Transverse colon (tissue), 4 donors: ENCODE data around the gene LRRC45. TPM values are rescaled to one million over a fixed set of nuclear protein-coding genes. Genes with fewer than 3 reads are reported as not detected.
A peak's percentile ranks its signal among the peaks of the same experiment; 100 is the strongest.

ENCODE experiments used
- DNase-seq: peaks from one replicate; pipeline ENCODE4 v3.0.0-alpha.2; 2019
- H3K27ac ChIP-seq, 4 donors: fragments of 200-600 bp; sonication (generic); 2 replicates each; pipeline ENCODE4 v1.5.1; 2016 to 2018; ENCODE audit warnings: inconsistent platforms in 4 of 4
- H3K27me3 ChIP-seq: fragments of 200-600 bp; sonication (generic); 2 replicates; pipeline ENCODE4 v1.5.1; 2017; ENCODE audit warnings: inconsistent platforms
- H3K36me3 ChIP-seq, 4 donors: fragments of 200-600 bp; sonication (generic); 2 replicates each; pipeline ENCODE4 v1.5.1; 2017 to 2019; ENCODE audit warnings: inconsistent platforms in 4 of 4
- H3K4me1 ChIP-seq, 4 donors: fragments of 200-600 bp; sonication (generic); 2 replicates each; pipeline ENCODE4 v1.5.1; 2017 to 2020; ENCODE audit warnings: inconsistent platforms in 4 of 4
- H3K4me3 ChIP-seq, 4 donors: fragments of 200-600 bp; sonication (generic); 1 replicate in 1 of 4; 2 replicates in 3 of 4; pipeline versions ENCODE4 v1.5.1 to v1.6.1; 2017 to 2019; ENCODE audit warnings: inconsistent platforms in 4 of 4
- H3K9me3 ChIP-seq, 2 donors: fragments of 200-600 bp; sonication (generic); 2 replicates each; pipeline ENCODE4 v1.5.1; 2017 to 2019; ENCODE audit warnings: inconsistent platforms in 2 of 2
- EP300 ChIP-seq: sonication (generic); formaldehyde crosslinking; IDR thresholded peaks from one replicate; pipeline ENCODE4 v1.6.1; 2017; ENCODE audit warnings: antibody characterized with exemption, low read depth
- POLR2A ChIP-seq: fragments of 450-650 bp; IDR thresholded peaks from one replicate; pipeline ENCODE4 v1.6.1; 2016; ENCODE audit warnings: antibody characterized with exemption, mild to moderate bottlenecking, moderate library complexity
- POLR2AphosphoS5 ChIP-seq, 3 donors: sonication (generic); formaldehyde crosslinking; IDR thresholded peaks; one replicate each; pipeline ENCODE4 v1.6.1; 2016; ENCODE audit warnings: antibody characterized with exemption in 3 of 3
- WGBS, 2 donors: methylation state at CpG; one replicate each; pipeline ENCODE4 v1.1.5; 2018; ENCODE audit warnings: low coverage in 1 of 2; 5-methylcytosine and 5-hydroxymethylcytosine counted together
- in situ Hi-C, 4 donors: fragments of 200-750 bp; cut with MboI; loops; one replicate each; pipeline versions ENCODE4 v1.15.0 to v1.15.1; 2017; ENCODE audit warnings: low sequenced_read_pairs in 3 of 4, low pct_ligation_motif_present in 1 of 4, low pct_unique_long_range_greater_than_20kb in 1 of 4
- intact Hi-C: fragments of 100-400 bp; cut with DNase I; formaldehyde crosslinking; loops from one replicate; pipeline ENCODE4 v1.15.1; 2023; ENCODE audit warnings: low total_unique reads
- total RNA-seq, 4 donors: library from RNA; depleted of rRNA; stranded (reverse); fragments of >200 nt; gene quantifications; one replicate each; pipeline ENCODE4 v1.1.0, GENCODE V29; 2016
- TF ChIP-seq, protein P1 (sequence below), 5 experiments: fragments of 200-600 bp in 3 of 5; fragments of 450-650 bp in 2 of 5; sonication (generic) in 3 of 5; IDR thresholded peaks; 1 replicate in 2 of 5; 2 replicates in 3 of 5; pipeline ENCODE4 v1.5.1; 2016 to 2017; ENCODE audit warnings: antibody characterized with exemption in 5 of 5, inconsistent platforms in 3 of 5, mild to moderate bottlenecking in 2 of 5, moderate library complexity in 1 of 5

LRRC45 gene
- total RNA-seq, 4 donors from 2014 or later, result 12.7 to 40.6 (median 23.5) TPM

DNA sequence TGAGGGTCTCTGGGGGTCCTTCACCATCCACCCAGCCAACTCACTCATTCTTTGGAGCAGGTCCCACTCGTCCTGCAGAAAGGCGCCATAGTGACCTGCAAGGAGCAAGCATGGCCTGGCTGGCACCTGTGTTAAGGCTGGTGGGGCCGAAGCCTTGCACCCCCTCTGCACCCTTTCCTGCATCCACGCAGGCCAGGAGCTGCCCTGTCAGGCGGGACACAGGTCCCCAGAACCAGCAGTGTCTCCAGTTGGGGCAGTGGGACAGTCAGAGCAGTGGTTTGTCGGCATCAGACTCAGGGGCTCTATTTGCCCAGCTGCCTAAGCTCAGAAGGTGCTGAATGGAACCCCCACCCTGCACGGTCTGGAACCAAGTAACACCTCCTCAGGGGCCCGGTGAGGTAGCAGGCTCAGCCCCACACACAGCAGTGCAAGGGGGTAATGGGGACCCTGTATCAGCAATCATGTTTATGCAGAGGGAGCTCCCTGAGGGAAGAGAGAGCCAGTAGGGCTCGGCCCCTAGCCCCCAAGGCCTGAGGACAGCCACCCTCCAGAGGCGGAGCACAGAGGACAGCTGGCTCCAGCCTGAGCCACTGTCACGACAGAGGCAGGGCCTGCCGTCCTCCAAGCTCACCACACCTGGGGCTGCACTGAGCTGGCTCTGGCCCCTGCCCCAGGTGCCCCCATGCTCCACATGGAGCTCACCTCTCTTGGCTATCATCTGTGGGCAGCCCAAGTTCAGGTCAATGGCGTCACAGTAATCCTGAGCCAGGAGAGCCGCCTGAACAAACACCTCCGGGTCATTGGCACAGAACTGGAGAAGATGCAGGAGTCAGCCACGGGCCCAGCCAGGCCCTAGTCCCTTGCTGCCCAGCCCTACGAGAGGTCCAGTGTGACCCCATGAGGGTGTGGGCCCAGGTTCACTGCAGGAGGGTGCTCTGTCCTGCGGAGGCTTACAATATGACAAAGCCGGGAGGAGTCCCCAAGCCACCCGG is 40.6 kb downstream of the LRRC45 start:
- Histone ChIP-seq H3K36me3 (no peaks in the 10 kb centered on the region), H3K27me3 (no peaks in the 10 kb centered on the region), H3K4me1 (peaks cover 13 to 24% (median 23%) of the 10 kb centered on the region in 4 donors), H3K4me3 (peak overlapping the region in 1 of 4 donors; percentile 82), H3K27ac (peak overlapping the region in 3 of 4 donors; percentile 84 to 91 (median 90)), H3K9me3 (no peaks in the 10 kb centered on the region)
- intact Hi-C loops, result no loop called here
- DNase-seq, result no peak
- TF ChIP-seq EP300, result no peak
- TF ChIP-seq, protein P1, sequence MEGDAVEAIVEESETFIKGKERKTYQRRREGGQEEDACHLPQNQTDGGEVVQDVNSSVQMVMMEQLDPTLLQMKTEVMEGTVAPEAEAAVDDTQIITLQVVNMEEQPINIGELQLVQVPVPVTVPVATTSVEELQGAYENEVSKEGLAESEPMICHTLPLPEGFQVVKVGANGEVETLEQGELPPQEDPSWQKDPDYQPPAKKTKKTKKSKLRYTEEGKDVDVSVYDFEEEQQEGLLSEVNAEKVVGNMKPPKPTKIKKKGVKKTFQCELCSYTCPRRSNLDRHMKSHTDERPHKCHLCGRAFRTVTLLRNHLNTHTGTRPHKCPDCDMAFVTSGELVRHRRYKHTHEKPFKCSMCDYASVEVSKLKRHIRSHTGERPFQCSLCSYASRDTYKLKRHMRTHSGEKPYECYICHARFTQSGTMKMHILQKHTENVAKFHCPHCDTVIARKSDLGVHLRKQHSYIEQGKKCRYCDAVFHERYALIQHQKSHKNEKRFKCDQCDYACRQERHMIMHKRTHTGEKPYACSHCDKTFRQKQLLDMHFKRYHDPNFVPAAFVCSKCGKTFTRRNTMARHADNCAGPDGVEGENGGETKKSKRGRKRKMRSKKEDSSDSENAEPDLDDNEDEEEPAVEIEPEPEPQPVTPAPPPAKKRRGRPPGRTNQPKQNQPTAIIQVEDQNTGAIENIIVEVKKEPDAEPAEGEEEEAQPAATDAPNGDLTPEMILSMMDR (IDR thresholded peaks at IDR 0.05), result no peak
- TF ChIP-seq POLR2AphosphoS5 (IDR thresholded peaks at IDR 0.05), result no peak
- TF ChIP-seq POLR2A, result no peak
- in situ Hi-C loops, result no loop called here
- WGBS, 2 donors, result 78% methylated on average over 11 of the region's 20 CpGs; no CpG with 5 or more reads in 1 of the 2 donors

DNA sequence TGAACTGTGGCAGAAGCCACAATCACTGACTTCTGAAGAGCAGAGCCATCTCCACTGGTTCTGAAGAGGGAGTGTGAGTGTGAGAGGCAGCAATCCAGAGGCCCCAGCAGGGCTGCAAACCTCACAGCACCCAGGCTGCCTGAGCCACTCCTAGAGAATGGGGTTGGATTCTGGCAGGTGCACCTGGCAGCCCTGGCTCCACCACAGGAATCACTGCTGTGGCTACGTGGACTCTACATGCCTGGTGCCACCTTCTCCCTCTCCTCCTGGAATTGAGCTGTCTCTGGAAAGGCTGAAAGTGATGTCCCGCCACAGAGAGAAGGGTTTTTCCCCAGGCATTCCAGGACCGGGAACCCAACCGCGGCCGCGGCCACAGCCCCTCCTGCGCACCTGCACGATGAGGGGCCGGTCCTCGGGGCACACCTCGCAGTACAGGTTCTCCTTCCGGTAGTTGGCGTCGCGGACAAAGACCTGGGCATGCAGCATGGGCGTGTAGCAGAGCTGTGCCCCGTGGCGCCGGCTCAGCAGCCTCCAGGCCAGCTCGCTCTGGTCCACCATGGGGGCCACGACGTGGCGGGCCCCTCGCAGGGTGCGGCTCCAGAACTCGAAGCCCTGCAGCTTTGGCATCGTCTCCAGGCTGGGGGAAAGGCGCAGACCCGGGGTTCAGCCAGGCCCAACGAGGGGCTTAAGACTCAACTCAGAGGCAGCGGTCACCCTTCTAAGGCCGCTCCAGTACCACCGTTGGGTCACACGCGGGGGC is 41.5 kb downstream of the LRRC45 start:
- in situ Hi-C loops, result no loop called here
- no peaks in the 10 kb centered on the region for H3K27me3 ChIP-seq
- intact Hi-C loops, result no loop called here
- 26% methylated on average over 34 of the region's 36 CpGs; no CpG with 5 or more reads in 1 of the 2 donors for WGBS, 2 donors
- H3K4me3 ChIP-seq, result peak overlapping the region; percentile 82 to 97 (median 92)
- H3K4me1 ChIP-seq, result peaks cover 13 to 24% (median 23%) of the 10 kb centered on the region in 4 donors
- peak overlapping the region; percentile 84 to 92 (median 90) for H3K27ac ChIP-seq
- H3K36me3 ChIP-seq, result no peaks in the 10 kb centered on the region
- no peaks in the 10 kb centered on the region for H3K9me3 ChIP-seq
- DNase-seq, result peak; percentile 64
- TF ChIP-seq, protein P1 (IDR thresholded peaks at IDR 0.05), result no peak
- TF ChIP-seq POLR2A (peak; percentile 43), POLR2AphosphoS5 (IDR thresholded peaks at IDR 0.05) (peak in 1 of 3 donors; percentile 33)

DNA sequence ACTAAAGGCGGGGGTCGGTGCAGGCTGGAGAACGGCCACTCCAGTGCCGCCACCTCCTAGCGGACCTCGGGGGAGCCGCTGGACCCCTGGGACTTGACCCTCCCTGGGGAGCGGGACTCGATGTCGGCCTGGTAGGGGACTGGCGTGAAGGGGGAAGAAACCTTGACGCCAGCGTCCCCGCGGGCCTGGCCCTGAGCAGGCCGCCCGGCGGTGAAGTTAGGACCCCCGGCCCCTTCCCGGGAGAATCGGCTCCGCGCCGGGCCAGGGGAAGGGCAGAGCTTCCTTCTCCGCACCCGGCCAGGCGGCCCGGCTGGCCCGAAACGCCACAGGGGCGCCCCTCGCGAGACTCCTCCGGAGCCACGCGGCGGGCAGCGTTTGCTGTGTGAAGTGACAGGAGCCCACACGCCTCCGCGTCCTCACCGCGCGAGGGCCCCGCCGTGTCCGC is 42.1 kb downstream of the LRRC45 start:
- Histone ChIP-seq H3K9me3 (no peaks in the 10 kb centered on the region), H3K4me3 (peak overlapping the region; percentile 82 to 97 (median 92)), H3K27ac (peak overlapping the region; percentile 84 to 92 (median 90)), H3K4me1 (peaks cover 13 to 24% (median 23%) of the 10 kb centered on the region in 4 donors), H3K27me3 (no peaks in the 10 kb centered on the region), H3K36me3 (no peaks in the 10 kb centered on the region)
- TF ChIP-seq, protein P1 (IDR thresholded peaks at IDR 0.05), result no peak
- TF ChIP-seq POLR2AphosphoS5 (IDR thresholded peaks at IDR 0.05) (no peak), POLR2A (no peak), EP300 (no peak)
- intact Hi-C loops (no loop called here), in situ Hi-C loops (no loop called here)
- no peak for DNase-seq
- WGBS, 2 donors, result 0% methylated on average over 15 of the region's 47 CpGs; no CpG with 5 or more reads in 1 of the 2 donors
